Epidermal melanocyte (primary cell): ENCODE data around the gene ATXN7L3.
A peak's percentile ranks its signal among the peaks of the same experiment; 100 is the strongest.
"Not testable (repeated sequence)": the region's sequence is repeated elsewhere in the genome, so short reads cannot be mapped to it uniquely, and the experiment has no call there.

ENCODE experiments used
- DNase-seq: peaks from one replicate; pipeline ENCODE4 v3.0.0; 2011; ENCODE audit warnings: low spot score; ENCODE audit not compliant: insufficient read length

The ATXN7L3 gene, protein sequence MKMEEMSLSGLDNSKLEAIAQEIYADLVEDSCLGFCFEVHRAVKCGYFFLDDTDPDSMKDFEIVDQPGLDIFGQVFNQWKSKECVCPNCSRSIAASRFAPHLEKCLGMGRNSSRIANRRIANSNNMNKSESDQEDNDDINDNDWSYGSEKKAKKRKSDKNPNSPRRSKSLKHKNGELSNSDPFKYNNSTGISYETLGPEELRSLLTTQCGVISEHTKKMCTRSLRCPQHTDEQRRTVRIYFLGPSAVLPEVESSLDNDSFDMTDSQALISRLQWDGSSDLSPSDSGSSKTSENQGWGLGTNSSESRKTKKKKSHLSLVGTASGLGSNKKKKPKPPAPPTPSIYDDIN

GRCh38 chr17:44199553-44200477 is at the start of gene ATXN7L3:
Gene ATXN7L3 (minus strand): TSS chr17:44199884. CDS start chr17:44198070, 1,814 bp downstream.
- peak; percentile 99 for DNase-seq

DNA sequence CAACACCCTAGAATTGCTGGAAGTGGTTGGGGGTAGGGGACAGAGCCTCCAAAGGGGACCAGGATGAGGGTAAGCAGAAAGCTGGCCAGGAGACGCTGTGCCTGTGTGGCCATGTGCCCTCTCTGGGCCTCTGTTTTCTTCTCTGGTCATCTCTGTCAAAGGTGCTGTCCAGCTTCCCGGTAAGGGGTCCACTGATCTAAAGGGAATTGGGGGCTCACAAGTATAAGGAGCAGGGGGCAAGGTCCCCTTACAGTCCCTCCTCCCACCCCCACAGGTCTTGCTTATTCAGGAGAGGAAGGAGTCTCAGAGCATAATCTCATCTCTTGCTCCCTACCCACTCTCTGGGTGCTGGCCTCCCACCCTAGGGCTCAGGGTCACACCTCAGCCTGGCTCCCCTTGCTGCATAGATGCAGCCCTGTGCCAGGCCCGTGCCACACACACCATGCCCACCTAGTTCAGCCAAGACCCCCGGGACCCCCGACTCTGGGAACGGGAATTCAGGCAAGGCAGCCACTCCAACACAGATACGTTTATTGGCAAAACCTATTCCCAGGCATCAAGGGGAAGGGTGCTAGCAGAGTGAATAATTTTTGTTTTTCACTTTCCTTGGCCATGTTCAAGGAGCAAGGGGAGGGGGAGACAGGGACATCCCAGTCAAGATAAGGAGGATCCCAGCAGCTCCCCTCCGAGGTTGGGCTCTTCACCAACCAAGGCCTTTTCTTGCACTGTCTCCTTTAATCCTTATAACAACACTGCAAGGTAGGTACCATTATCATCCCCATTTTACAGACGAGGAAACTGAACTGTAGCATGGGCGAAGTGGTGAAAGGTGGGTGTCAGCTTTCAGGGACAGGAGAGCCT is 48.4 kb upstream of the ATXN7L3 start:
- no peak for DNase-seq

DNA sequence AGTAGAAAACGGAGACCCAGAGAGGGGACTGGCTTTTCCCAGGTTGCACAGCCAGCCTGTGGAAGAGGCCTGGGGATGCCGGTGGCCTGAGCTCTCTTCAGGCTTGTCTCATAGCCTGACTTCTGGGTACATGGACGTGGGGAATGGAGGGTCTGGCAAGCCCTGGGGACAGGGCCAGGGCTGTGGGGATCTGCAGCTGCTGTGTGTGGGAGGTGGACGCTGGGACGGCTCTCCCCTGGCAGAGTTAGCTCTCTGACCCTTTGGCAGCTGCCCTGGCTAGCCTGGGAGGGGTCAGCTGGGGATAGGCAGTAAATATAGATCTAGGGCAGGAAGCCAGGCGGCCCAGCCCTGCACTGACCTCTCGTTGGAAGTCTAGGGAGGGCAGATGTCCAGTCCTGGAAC is 47.8 kb upstream of the ATXN7L3 start:
- DNase-seq = no peak

DNA sequence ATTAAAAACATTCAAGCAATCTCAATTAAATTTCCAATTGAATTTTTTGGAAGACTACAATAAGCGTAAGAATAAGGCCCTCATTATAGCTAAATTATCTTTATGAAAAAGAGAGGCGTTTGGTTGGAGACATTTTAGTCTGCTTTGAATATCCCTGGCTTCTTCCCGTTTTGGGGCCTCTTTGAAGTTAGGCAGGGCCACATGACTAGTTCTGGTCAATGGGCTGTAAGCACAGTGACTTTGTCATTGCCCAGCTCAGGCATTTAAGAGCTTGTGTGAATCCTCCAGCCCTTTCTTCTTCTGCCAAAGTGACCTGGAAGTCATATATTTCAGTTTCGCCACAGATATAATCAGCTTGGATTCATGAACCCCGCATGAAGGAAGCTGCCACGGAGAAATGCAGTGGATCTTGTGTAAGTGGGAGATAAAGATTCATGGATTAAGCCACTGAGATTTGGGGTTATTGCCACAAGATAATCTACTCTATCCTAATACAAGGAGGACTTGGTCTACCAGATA is 41.5 kb upstream of the ATXN7L3 start:
- DNase-seq = no peak

DNA sequence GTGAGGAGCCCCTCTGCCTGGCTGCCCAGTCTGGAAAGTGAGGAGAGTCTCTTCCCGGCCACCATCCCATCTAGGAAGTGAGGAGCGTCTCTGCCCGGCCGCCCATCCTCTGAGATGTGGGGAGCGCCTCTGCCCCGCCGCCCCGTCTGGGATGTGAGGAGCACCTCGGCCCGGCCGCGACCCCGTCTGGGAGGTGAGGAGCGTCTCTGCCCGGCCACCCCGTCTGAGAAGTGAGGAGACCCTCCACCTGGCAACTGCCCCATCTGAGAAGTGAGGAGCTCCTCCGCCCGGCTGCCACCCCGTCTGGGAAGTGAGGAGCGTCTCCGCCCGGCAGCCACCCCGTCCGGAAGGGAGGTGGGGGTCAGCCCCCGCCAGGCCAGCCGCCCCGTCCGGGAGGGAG is 38.2 kb upstream of the ATXN7L3 start:
- DNase-seq = not testable (repeated sequence)

GRCh38 chr17:44236444-44236991 is 36.8 kb upstream of the ATXN7L3 start:
- no peak for DNase-seq

DNA sequence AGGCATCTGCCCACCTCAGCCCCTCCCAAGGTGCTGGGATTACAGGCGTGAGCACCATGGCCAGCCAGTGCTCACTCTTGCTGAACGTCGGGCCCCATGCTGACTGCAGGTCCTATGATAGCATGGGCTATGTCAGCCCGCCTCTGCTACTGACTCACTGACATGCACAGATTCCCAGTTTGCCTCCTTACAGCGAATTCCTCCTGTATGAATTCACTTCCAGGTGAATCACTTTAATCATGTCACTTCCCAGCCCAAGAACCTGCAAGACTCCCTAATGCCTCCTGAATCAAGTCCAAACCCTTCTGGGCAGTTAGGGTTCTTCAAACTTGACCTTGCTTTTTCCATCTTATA is 35.9 kb upstream of the ATXN7L3 start:
- no peak for DNase-seq

GRCh38 chr17:44233582-44233981 is 33.9 kb upstream of the ATXN7L3 start:
- no peak for DNase-seq

DNA sequence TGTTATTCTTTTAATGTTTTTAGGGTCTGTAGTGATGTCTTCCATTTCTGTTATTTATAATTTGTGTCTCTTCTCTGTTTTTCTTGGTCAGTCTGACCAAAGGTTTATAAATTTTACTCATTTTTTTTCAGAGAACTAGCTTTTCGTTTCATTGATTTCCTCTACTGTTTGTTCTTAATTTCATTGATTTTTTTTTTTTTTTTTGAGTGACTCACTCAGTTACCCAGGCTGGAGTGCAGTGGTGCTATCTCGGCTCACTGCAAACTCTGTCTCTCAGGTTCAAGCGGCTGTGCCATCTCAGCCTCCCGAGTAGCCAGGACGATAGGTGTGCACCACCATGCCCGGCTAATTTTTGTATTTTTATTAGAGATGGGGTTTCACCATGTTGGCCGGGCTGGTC is 32.4 kb upstream of the ATXN7L3 start:
- DNase-seq = no peak

GRCh38 chr17:44230140-44230539 is 30.5 kb upstream of the ATXN7L3 start:
- DNase-seq = no peak

DNA sequence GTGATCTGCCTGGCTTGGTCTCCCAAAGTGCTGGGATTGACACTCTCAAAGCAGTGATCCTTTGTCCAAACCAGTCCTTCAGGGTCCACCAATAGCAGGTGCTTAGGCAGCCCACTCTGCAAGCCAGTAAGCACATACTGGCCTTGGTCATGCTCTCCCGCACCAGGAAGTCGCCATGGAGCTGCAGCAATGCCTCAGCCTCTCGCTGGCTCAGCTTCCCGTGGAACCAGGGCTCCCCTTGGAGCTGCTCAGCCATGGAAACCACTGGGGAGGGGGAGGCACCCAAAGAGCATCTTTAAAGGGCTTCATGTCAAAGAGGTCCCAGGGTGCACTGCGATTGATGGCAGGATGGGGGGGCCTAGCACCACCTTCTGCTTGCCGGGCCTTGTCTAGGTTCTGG is 29.4 kb upstream of the ATXN7L3 start:
- no peak for DNase-seq

DNA sequence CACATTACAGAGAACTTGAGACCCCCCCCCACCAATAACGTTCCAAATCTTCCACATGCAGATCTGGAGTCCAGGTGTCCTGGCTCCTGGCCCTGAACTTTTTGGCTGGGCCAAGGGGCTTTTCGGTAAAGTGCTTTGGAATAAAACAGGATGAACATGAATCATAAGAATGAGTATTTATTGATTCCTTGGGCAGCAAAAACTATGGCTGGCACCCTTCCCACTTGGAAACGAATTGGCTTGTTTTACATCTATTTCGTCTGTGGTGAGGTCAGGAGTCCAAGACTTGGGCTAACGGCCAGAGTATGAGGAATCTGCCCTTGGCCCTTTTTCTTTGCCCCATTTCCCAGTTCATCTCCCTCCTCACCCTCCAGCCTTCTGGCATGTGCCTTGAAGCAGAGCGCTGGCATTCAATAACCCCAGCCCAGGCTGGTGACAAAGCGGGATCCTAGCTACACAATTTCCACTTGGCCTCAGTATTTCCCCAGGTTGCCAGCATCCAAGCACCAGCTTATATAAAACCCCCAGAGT is 23.9 kb upstream of the ATXN7L3 start:
- DNase-seq = peak; percentile 78

DNA sequence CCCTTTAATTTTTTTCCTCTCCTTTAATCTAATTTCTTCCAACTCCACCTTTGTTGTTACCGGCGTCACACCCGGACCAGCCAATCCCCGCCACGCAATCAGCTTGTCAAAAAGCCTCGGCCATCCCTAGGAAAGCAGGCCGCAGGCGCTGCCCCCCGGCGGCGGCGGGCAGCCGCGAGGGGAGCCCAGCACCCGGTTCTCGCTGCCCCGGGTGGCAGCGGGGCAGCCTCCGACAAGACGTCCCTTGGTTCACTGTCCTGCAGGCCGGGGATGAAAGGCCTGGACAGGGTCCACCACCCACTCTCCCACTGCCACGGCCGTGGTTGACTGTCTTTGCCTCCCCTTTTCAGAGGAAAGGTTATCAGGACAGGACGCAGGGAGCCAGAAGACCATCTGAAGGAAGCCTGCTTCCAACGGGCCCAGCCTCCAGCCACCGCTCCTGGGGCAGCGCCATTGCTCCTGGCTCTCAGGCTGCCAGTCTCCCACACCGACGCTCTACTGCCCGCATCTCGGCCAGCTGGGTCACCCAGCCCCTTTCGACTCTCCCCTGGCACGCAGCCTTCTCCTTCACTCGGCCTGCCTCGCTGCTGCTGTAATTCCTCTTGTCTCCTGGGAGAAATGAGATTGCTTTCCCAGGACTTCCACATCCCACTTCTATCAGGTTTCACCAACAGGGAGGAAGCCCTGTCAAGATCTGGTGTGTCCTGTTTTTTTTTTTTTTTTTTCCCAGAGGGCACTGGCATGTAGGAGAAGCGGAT is 22.6 kb upstream of the ATXN7L3 start:
- peak; percentile 62 for DNase-seq

DNA sequence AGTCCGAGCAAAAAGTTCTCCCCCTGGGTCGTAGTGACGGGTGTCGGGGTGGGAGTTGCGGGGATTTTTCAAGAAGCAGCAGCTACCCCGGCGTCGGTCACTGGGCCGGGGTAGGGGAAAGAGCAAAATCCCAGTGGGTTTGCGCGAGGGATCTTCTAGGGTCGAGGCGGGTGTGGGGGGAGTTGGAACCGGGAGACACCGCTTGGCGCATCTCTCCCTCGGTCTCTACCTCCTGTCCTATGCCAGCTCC is 22.1 kb upstream of the ATXN7L3 start:
- no peak for DNase-seq

DNA sequence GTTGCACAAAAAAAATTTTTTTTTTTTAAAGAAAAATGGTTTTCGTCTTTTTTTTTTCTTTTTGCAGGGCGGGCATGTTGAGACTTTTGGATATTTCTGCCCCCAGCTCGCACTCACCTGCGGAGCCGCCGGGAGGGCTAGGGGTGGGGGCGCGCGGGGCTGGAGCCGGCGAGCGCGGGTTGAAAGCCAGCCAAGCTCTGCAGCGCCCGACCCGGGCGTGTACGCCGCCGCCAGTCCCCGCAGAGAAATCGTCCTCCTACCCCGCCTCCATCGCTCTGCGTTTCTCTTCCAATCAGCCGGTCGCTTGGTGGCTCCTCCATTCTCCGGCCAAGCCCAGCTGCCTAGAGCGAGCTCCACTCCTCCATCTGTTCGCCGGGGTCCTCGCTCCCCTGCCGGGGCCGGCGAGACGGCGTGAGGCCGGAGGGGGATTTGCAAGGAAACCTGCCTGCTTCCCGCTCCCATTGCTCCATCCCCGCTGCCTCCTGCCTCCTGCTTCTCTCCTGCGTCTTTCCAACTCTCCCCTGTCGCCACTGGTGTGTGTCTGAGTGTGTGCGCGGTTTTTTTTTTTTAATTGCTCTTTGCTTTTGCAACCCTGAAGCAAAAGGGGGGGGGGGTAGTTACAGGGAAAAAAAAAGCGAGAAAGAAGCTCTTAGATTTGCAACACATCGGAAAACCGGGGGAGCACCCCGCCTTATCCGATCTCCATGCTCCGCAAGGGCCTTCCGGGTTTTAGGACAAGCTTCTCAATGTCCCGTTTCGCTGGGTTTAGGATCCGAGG is 21.6 kb upstream of the ATXN7L3 start:
- no peak for DNase-seq

- no peak for DNase-seq
Measured at GRCh38 chr17:44220213-44221083, 20.8 kb upstream of the ATXN7L3 start.

DNA sequence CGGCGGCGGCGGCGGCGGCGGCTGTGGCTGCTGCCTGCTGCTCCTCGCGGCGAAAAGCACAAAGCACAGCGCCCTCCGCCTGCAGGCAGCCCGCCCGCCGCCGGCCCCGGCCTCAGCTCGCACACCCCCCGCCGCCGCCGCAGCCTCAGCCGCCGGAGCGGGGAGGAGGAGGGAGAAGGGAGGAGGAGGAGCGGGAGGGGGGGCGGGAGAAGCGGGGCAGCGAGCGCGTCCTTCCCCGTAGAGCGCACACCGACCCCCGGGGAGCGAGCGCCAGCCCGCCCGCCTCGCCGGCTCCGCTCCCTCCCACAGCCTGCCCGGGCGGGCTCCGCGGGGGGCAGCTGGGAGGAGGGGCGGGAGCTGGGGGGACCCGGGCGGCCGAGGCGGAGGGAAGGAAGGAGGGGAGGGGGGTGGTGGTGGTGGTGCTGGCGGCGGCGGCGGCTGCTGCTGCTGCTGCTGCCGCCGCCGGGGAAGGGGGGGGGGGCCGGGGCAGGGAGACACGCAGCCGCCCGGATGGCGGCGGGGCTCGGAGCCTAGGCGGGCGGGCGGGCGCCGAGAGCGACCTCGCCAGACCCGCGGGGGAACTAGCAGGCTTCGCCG is 20.0 kb upstream of the ATXN7L3 start, which contains the start of gene UBTF:
Gene UBTF, minus strand, starts transcription at position 60 of the 597 bp plus-strand sequence. CDS start 1,446 bp downstream, outside the sequence.
- DNase-seq = no peak

DNA sequence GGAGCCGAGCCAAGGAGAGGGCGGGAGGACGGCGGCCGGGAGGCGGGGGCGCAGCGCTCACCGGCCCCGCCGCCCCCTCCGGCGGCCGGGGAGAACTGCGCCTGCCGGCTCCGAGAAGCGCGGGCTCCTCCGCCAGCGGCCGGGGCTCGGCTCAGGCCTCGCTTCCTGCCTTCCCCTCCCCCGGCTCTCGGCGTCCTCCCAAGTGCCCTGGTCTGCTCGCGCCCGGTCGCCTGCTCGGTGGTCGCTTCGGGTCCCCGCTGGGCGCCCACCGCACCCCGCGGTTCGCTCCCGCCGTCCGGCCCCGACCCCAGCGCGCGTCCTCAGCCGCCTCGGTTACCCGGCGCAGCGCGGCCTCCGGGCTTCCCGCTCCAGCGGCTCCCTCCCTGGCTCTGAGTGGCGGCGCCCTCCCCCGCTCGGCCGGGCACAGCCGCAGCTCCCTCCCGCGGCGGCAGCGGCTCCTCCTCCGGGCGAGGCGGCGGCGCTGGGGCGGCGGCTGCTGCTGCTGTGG is 19.5 kb upstream of the ATXN7L3 start:
- DNase-seq = no peak
